H1 (cell line): ENCODE results near the gene TCF4. TPM values are rescaled to one million over a fixed set of nuclear protein-coding genes. Genes with fewer than 3 reads are reported as not detected.

Experiments used
- ATF3 ChIP-seq: IDR thresholded peaks from 2 replicates; pipeline ENCODE4 v1.6.1; 2011; ENCODE audit warnings: low read depth, mild to moderate bottlenecking, low read length; ENCODE audit not compliant: insufficient read depth
- KDM5A ChIP-seq: fragments of 200-600 bp; IDR thresholded peaks from 2 replicates; pipeline ENCODE4 v1.7.1; 2012; ENCODE audit warnings: mild to moderate bottlenecking, low read length, inconsistent platforms, mixed read lengths
- MAX ChIP-seq: IDR thresholded peaks from 2 replicates; pipeline ENCODE4 v1.6.1; 2012; ENCODE audit warnings: inconsistent platforms
- RNF2 ChIP-seq: fragments of 200-900, 300-1000 bp; sonication (generic); IDR thresholded peaks from 2 replicates; pipeline ENCODE4 v1.7.1; 2016; ENCODE audit warnings: borderline replicate concordance, low read depth, mild to moderate bottlenecking, antibody characterized with exemption, low read length; ENCODE audit not compliant: poor library complexity, severe bottlenecking; ENCODE audit errors: missing control alignments
- TBP ChIP-seq: IDR thresholded peaks from 2 replicates; pipeline ENCODE4 v1.6.1; 2011; ENCODE audit warnings: low read depth, low read length, improper control_type of control experiment
- polyA plus RNA-seq, 7 experiments: library from polyadenylated mRNA; depleted of rRNA in 3 of 7; stranded (reverse) in 5 of 7; unstranded in 2 of 7; fragments of >200 nt in 5 of 7; fragments of 200-250 nt in 2 of 7; gene quantifications; 1 replicate in 5 of 7; 2 replicates in 1 of 7; 4 replicates in 1 of 7; pipeline versions ENCODE4 v1.2.1 to v1.2.3, GENCODE V29; 2011 to 2013; ENCODE audit warnings: missing spikeins in 2 of 7, mixed read lengths in 2 of 7
- total RNA-seq: library from RNA; stranded (reverse); fragmentation: NEBNext Ultra II Directional; extraction: Animal tissue kit (Norgen Biotek cat#: 25700); gene quantifications from 2 replicates; pipeline ENCODE4 v1.2.1, GENCODE V29; 2021

Gene TCF4
- total and polyA plus RNA-seq, 2 of the 8 experiments (the other 6 are each of a cell fraction or from before 2014, with no cell fraction given) = 59.3 to 118 TPM

- TF ChIP-seq MAX = no peak
- TF ChIP-seq ATF3 = no peak
- TF ChIP-seq RNF2 = no peak
- no peak for TF ChIP-seq KDM5A
- no peak for TF ChIP-seq TBP
These were observed 108.2 kb downstream of the TCF4 start (continued) for GRCh38 chr18:55479656-55480420.
